Activated CD4-positive, alpha-beta memory T cell treated with anti-CD3 and anti-CD28 coated beads, Interleukin-2, amount 10 ng/mL, durations not matched to agents 7 days and 5 days (primary cell): ENCODE data around the gene CHMP3. TPM values are rescaled to one million over a fixed set of nuclear protein-coding genes. Genes with fewer than 3 reads are reported as not detected.
"Not testable (repeated sequence)": the region's sequence is repeated elsewhere in the genome, so short reads cannot be mapped to it uniquely, and the experiment has no call there.

ENCODE experiments used
- CTCF ChIA-PET: fragments of 350-600 bp; sonication (Branson Sonifier 250); formaldehyde crosslinking; loops from one replicate; lab custom pipeline; 2021; ENCODE audit warnings: antibody characterized with exemption, inconsistent platforms; lab: Charles Lee
- POLR2A ChIA-PET: fragments of 350-600 bp; sonication (Branson Sonifier 250); formaldehyde crosslinking; loops from one replicate; lab custom pipeline; 2021; ENCODE audit warnings: antibody characterized with exemption; lab: Charles Lee
- DNase-seq: peaks from one replicate; pipeline ENCODE4 v3.0.0-alpha.2; 2020
- H3K27ac Mint-ChIP-seq: one replicate; pipeline ENCODE4 v1.8.0; 2021; ENCODE audit warnings: mild to moderate bottlenecking, mixed read lengths
- H3K27me3 Mint-ChIP-seq: one replicate; pipeline ENCODE4 v1.8.0; 2021; ENCODE audit warnings: mixed read lengths
- H3K36me3 Mint-ChIP-seq: one replicate; pipeline ENCODE4 v1.8.0; 2021; ENCODE audit warnings: low read depth, mixed read lengths
- H3K4me1 Mint-ChIP-seq: one replicate; pipeline ENCODE4 v1.8.0; 2021; ENCODE audit warnings: mixed read lengths
- H3K4me3 Mint-ChIP-seq: one replicate; pipeline ENCODE4 v1.8.0; 2021; ENCODE audit warnings: mild to moderate bottlenecking, mixed read lengths
- H3K9me3 Mint-ChIP-seq: one replicate; pipeline ENCODE4 v1.8.0; 2021; ENCODE audit warnings: mixed read lengths
- total RNA-seq, 2 experiments: library from RNA; stranded (reverse); gene quantifications; one replicate each; pipeline ENCODE4 v1.2.3, GENCODE V29; 2021

Gene CHMP3
- total RNA-seq, result 10 to 100 TPM; 39.1 to 41.5 TPM

DNA sequence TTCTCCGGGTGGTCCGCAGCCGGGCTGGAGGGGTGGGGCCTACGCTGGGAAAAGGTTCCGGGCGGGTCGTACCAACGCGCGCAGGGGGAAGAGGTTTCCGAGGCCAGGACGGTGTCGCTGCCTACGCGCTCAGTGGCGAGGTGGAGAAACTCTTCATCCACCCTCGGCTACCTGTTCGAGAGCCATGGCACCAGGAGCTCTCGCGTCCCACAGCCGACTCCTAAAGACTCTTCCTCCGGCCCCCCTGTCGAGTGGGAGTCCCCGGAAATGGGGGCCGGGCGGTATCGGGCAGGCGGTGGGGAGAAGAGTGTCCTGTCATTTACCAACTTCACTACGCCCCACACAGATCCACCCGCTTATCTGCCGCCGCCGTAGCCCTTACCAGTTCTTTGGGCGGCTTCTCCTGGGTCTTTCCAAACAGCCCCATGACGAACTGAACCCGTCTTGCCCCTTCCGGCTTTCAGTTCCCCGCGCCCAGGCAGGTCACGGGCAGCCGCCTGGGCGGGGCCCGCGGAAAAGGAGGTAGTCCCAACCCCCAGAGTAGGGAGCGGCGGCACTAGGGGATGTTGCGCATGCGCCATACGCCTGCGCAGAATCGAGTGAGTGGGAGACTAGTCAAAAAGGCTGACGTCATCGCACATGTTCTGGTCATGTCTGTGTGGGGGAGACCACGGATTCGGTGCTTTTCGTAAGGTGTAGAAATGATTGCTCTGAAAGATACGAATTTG, at the start of gene CHMP3:
Gene CHMP3 (minus strand): TSS at position 522 of the 728 bp plus-strand sequence. CDS start 95 bp downstream, at position 427.
- Mint-ChIP-seq H3K4me3 (peak within 1 kb of the TSS; percentile 95), H3K4me1 (peaks cover 44% of the 10 kb centered on the region)

DNA sequence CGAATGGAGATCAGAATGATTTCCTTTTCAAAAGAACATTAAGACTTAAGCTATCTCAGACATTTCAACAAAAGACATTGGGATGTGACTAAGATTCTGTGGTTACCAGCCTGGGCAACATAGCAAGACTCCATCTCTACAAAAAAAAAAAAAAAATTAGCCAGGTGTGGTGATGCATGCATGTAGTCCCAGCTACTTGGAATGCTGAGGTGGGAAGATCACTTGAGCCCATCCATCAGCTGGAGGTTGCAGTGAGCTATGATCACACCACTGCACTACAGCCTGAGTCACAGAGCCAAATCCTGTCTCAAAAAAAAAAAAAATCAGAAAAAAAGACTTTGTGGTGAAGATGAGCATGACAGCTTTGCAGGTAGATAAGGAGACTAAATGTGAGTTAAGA, 47.6 kb upstream of the CHMP3 start:
- H3K27ac Mint-ChIP-seq, result peak overlapping the region; percentile 5
- H3K36me3 Mint-ChIP-seq, result peaks cover 62% of the 10 kb centered on the region
- H3K4me3 Mint-ChIP-seq, result no peak overlapping the region
- POLR2A ChIA-PET, result interaction anchor here (0.8 kb wide), 1 partner anchor 48 kb away, joined by 3 read pairs; no protein-coding TSS in a partner anchor
- H3K27me3 Mint-ChIP-seq, result no peaks in the 10 kb centered on the region
- H3K4me1 Mint-ChIP-seq, result peaks cover 15% of the 10 kb centered on the region
- H3K9me3 Mint-ChIP-seq, result no peaks in the 10 kb centered on the region
- DNase-seq, result no peak
- CTCF ChIA-PET, result no interaction called here

More for the DNA sequence above, at the start of gene CHMP3:
- peak within 1 kb of the TSS; percentile 97 for H3K27ac Mint-ChIP-seq
- peaks cover under 1% of the 10 kb centered on the region for H3K27me3 Mint-ChIP-seq
- H3K9me3 Mint-ChIP-seq, result no peaks in the 10 kb centered on the region
- peaks cover 31% of the 10 kb centered on the region for H3K36me3 Mint-ChIP-seq
- ChIA-PET POLR2A (interaction anchor here (0.8 to 3.8 kb wide), 14 partner anchors 9 to 136 kb away, joined by 3 to 55 read pairs (median 4); partner anchors contain the start of gene KDM3A), CTCF (interaction anchor here (1.6 kb wide), 1 partner anchor 122 kb away, joined by 3 read pairs; the partner anchor contains the start of gene KDM3A)
- DNase-seq, result peak; percentile 96

DNA sequence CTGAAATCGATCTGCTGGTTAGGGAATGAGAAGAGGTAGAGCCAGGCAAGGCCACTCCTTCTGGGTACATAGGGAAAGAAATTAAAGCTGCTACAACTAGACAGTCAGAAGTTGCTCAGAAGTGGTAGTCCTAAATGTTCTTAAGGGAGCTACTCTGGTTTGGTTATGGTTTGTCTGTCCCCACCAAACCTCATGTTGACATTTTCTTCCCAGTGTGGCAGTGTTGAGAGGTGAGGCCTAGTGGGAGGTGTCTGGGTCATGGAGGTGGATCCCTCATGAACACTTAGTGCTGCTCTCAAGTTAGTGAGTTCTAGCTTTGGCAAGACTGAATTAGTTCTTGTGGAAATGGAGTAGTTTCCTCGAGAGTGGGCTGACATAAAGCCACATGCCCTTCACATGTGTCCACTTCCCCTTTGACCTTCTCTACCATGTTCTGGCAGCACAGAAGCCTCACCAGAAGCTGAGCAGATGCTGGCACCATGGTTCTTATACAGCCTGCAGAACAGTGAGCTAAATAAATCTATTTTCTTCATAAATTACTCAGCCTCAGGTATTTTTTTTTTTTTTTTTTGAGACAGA, 45.7 kb upstream of the CHMP3 start:
- ChIA-PET CTCF (no interaction called here), POLR2A (interaction anchor here (1.0 kb wide), 1 partner anchor 14 kb away, joined by 5 read pairs; no protein-coding TSS in a partner anchor)

DNA sequence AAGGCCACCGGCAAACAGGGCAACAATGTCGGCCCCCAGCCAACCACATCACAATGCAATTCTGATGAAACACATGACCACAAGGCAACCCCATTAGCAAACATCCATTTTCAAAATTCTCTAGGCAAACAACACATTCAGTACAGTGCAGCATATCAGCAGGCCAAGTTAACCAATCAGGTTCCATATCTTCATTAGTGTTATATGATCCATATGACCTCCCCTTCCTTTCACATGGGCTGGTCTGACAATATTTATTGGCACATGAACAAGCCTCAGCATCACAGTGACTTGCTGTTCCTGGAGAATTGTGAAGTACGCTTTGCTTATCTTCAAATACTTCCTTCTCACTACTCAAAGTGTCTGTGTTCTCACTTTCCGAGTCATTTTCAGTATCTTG, 40.7 kb upstream of the CHMP3 start:
- ChIA-PET CTCF (interaction anchor here (1.6 kb wide), 1 partner anchor 162 kb away, joined by 3 read pairs; the partner anchor contains the start of gene KDM3A), POLR2A (no interaction called here)
- H3K4me1 Mint-ChIP-seq, result peaks cover 2% of the 10 kb centered on the region

More for the DNA sequence above, 45.7 kb upstream of the CHMP3 start:
- H3K36me3 Mint-ChIP-seq, result peaks cover 65% of the 10 kb centered on the region
- no peaks in the 10 kb centered on the region for H3K27me3 Mint-ChIP-seq
- no peak for DNase-seq
- no peak overlapping the region for H3K4me3 Mint-ChIP-seq
- no peaks in the 10 kb centered on the region for H3K9me3 Mint-ChIP-seq
- no peak overlapping the region for H3K27ac Mint-ChIP-seq
- peaks cover 16% of the 10 kb centered on the region for H3K4me1 Mint-ChIP-seq

DNA sequence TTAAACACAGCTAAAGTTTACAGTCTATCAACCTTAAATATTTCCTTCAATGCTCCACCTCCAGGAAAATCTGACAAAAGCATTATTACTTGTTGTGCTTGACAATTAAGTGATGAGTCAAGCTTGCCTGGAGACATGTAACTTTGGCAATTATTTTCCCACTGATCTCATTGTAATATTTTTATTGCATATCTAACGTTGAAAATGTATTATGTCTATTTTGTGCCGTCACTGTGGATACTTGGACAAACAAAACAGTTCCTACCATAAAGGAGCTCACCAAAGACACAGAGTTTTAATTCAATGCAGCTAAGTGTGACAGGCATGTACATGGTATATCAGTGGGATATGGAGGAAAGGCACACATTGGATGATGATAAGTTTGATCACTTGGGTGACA, 35.7 kb upstream of the CHMP3 start:
- H3K27ac Mint-ChIP-seq, result no peak overlapping the region
- CTCF ChIA-PET, result interaction anchor here (1.1 kb wide), 1 partner anchor 17 kb away, joined by 3 read pairs; no protein-coding TSS in a partner anchor

More for the DNA sequence above, 40.7 kb upstream of the CHMP3 start:
- peaks cover 39% of the 10 kb centered on the region for H3K36me3 Mint-ChIP-seq
- H3K27me3 Mint-ChIP-seq, result no peaks in the 10 kb centered on the region
- no peaks in the 10 kb centered on the region for H3K9me3 Mint-ChIP-seq
- H3K4me3 Mint-ChIP-seq, result no peak overlapping the region
- DNase-seq, result no peak
- H3K27ac Mint-ChIP-seq, result no peak overlapping the region

DNA sequence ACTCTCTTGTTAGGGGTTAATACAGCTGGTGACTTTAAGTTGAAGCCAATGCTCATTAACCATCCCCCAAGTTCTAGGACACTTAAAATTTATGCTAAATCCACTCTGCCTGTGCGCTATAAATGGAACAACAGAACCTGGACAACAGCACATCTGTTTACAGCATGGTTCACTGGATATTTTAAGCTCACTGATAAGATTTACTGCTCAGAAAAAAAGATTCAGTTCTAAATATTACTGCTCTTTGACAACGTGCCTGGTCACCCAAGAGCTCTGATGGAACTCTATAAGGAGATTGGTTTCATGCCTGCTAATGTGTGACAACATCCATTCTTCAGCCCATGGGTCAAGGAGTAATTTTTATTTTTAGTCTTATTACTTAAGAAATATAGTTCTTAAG, 32.9 kb upstream of the CHMP3 start:
- Mint-ChIP-seq H3K9me3 (no peaks in the 10 kb centered on the region), H3K4me3 (no peak overlapping the region), H3K27me3 (peaks cover 15% of the 10 kb centered on the region), H3K36me3 (no peaks in the 10 kb centered on the region), H3K4me1 (no peaks in the 10 kb centered on the region), H3K27ac (no peak overlapping the region)
- DNase-seq, result no peak
- ChIA-PET CTCF (no interaction called here), POLR2A (interaction anchor here (1.3 kb wide), 2 partner anchors 9 to 27 kb away, joined by 3 to 4 read pairs; no protein-coding TSS in a partner anchor)

More for the DNA sequence above, 35.7 kb upstream of the CHMP3 start:
- no peak for DNase-seq
- POLR2A ChIA-PET, result no interaction called here
- H3K27me3 Mint-ChIP-seq, result peaks cover 6% of the 10 kb centered on the region
- H3K4me1 Mint-ChIP-seq, result no peaks in the 10 kb centered on the region
- H3K9me3 Mint-ChIP-seq, result no peaks in the 10 kb centered on the region
- H3K36me3 Mint-ChIP-seq, result peaks cover 9% of the 10 kb centered on the region
- H3K4me3 Mint-ChIP-seq, result no peak overlapping the region

DNA sequence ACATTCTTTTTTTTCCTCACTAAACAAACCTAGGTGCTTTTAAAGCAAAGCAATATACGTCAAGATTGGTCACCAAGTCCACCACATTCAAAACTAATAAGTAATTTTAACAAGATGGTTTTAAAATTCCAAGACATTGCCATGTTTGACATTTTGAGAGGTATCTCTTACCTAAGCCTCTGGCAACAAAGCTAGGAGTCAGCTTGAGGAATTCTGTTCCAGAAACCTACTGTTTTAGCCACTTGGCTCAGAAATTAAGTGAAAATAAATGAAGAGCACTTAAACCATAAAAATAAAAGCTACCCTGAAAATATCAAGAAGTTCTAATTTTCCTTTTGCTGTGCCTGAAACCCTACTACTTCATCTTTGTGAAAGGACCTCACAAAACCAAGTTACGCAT, 30.0 kb upstream of the CHMP3 start:
- H3K4me3 Mint-ChIP-seq, result no peak overlapping the region
- no peak for DNase-seq
- H3K36me3 Mint-ChIP-seq, result no peaks in the 10 kb centered on the region
- ChIA-PET POLR2A (no interaction called here), CTCF (no interaction called here)
- peaks cover 2% of the 10 kb centered on the region for H3K9me3 Mint-ChIP-seq
- H3K27ac Mint-ChIP-seq, result no peak overlapping the region
- H3K4me1 Mint-ChIP-seq, result no peaks in the 10 kb centered on the region
- H3K27me3 Mint-ChIP-seq, result peaks cover 26% of the 10 kb centered on the region

DNA sequence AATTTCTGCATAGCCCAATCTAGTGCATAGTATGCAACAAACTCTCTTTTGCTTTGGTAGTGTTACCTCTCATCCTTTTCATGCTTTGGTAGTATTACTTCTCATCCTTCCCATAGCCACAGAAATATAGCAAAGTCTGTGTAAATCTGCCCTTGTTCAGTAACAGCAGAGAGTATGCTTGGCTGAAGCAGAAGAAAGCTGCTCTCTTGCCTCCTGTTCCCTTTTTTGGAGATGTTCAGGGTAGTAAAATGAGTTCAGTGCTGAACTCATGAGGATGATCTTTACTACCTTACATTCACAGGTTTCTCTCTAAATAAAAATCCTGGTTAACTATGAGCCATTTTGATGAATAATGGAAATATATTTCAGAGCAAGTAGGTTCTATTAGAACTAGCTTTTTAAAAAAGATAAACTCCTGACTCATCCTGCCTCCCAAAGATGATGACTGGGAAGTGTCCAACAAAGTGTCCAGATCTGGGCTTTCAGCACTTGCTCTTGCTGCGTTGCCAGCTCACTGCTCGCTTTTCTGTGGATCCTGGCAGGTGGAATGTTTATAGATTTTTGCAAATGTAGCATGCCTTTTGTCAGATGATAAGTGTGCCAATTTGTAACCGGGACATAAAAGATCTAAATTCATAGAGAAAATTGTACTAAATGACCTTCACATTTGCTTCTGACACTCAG, 29.4 kb upstream of the CHMP3 start:
- H3K4me1 Mint-ChIP-seq, result no peaks in the 10 kb centered on the region
- DNase-seq, result no peak
- H3K4me3 Mint-ChIP-seq, result no peak overlapping the region
- H3K27ac Mint-ChIP-seq, result no peak overlapping the region
- peaks cover 2% of the 10 kb centered on the region for H3K9me3 Mint-ChIP-seq
- ChIA-PET POLR2A (no interaction called here), CTCF (no interaction called here)
- peaks cover 26% of the 10 kb centered on the region for H3K27me3 Mint-ChIP-seq
- no peaks in the 10 kb centered on the region for H3K36me3 Mint-ChIP-seq

DNA sequence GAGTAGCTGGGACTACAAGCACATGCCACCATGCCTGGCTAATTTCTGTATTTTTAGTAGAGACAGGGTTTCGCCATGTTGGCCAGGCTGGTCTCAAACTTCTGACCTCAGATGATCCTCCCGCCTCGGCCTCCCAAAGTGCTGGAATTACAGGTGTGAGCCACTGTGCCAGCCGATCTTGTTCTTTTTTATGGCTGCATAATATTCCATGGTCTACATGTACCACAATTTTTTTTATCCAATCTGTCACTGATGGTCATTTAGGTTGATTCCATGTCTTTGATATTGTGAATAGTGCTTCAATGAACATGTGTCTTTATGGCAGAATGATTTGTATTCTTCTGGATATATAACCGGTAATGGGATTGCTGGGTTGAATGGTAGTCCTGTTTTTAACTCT, 26.5 kb upstream of the CHMP3 start:
- H3K4me1 Mint-ChIP-seq, H3K27ac Mint-ChIP-seq, H3K9me3 Mint-ChIP-seq, H3K4me3 Mint-ChIP-seq, DNase-seq, CTCF ChIA-PET: not testable (repeated sequence)
- POLR2A ChIA-PET, result interaction anchor here (1.3 kb wide), 1 partner anchor 33 kb away, joined by 4 read pairs; no protein-coding TSS in a partner anchor
- Mint-ChIP-seq H3K36me3 (peaks cover 13% of the 10 kb centered on the region), H3K27me3 (peaks cover 24% of the 10 kb centered on the region)

DNA sequence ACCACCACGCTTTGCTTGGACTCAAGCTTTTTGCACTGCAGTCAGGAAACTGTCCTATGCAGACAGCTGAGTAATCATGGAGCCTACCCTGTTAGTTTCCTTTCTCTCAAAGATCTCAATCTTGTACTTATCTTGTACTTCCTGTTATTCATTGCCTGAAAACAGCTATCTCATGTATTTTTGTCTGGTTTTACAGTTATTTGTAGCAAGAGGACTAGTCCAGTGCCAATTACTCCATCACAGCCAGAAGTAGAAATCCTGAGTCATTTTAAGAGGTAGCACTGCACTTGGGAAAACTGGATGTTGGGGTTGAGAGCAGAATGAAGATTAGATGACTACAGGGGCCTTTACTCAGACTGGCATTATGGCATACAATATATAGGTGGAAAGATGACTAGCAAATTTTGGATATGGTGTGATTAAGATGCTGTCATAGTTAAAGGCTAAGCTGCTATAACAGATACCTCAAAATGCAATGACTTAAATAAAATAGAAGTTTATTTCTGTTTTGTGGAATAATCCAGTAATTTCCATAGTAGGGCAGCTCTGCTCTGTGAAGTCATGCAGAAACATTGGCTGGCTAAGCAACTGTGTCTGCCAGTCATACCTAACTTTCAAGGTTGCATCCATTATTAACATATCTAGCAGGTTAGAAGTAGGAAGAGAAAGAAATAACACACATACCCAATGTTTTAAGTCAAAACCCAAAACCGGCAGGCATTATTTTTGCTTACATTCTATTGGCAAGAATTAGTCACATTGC, 21.1 kb upstream of the CHMP3 start:
- ChIA-PET POLR2A (interaction anchor here (0.7 to 4.3 kb wide), 5 partner anchors 21 to 389 kb away, joined by 3 to 30 read pairs (median 18); partner anchors contain the start of genes CHMP3, IMMT and KDM3A), CTCF (interaction anchor here (1.2 kb wide), 1 partner anchor 37 kb away, joined by 4 read pairs; no protein-coding TSS in a partner anchor)
- Mint-ChIP-seq H3K9me3 (peaks cover 16% of the 10 kb centered on the region), H3K4me3 (no peak overlapping the region), H3K27me3 (peaks cover 4% of the 10 kb centered on the region), H3K36me3 (peaks cover 25% of the 10 kb centered on the region), H3K4me1 (peaks cover 23% of the 10 kb centered on the region), H3K27ac (peak overlapping the region; percentile 89)
- peak; percentile 31 for DNase-seq

DNA sequence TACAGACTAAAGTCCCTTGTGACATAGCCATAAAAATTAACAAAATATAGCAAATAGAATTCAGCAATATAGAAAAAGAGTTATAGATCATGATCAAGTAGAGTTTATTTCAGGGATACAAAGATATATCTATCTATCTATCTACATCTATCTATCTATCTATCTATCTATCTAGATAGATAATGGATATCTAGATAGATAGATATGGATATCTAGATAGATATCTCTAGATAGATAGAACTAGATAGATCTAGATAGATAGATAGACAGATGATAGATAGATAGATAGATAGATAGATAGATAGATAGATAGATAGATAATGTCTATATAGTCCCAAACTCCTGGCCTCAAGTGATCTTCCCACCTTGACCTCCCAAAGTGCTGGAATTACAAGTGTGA, 17.3 kb upstream of the CHMP3 start:
- Mint-ChIP-seq H3K27me3 (no peaks in the 10 kb centered on the region), H3K36me3 (peaks cover 20% of the 10 kb centered on the region), H3K4me1 (peaks cover 23% of the 10 kb centered on the region), H3K4me3 (no peak overlapping the region), H3K9me3 (peaks cover 20% of the 10 kb centered on the region), H3K27ac (no peak overlapping the region)
- DNase-seq, result no peak
- ChIA-PET POLR2A (no interaction called here), CTCF (no interaction called here)

DNA sequence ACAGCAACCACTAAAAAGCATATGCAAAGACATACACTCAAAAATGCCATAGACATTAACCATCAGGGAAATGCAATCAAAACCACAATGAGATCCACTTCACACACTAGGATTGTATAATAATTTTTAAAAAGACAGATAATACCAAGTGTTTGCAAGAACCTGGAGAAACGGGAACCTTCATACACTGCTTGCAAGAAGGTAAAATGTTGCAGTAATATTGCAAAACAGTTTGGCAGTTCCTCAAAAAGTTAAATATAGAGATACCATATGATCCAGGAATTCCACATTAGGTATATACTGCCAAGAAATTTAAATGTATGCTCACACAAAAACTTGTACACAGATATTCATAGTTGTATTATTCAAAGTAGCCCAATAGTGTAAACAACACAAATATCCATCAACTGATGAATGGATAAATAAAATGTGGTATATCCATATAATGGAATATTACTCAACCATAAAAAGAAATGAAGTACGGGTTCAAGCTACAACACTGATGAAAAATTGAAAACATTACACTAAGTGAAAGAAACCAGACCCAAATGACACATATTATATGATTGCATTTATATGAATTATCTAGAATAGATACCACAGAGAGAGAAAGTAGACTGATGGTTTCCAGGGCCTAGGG, 14.7 kb upstream of the CHMP3 start:
- H3K27ac Mint-ChIP-seq, result no peak overlapping the region
- peaks cover 15% of the 10 kb centered on the region for H3K9me3 Mint-ChIP-seq
- CTCF ChIA-PET, result no interaction called here
- peaks cover 10% of the 10 kb centered on the region for H3K36me3 Mint-ChIP-seq
- H3K4me3 Mint-ChIP-seq, result no peak overlapping the region
- no peaks in the 10 kb centered on the region for H3K27me3 Mint-ChIP-seq
- no peak for DNase-seq
- peaks cover 6% of the 10 kb centered on the region for H3K4me1 Mint-ChIP-seq
- POLR2A ChIA-PET, result no interaction called here
